Measurements from ENCODE around the gene ADAMTS8. TPM values are rescaled to one million over a fixed set of nuclear protein-coding genes. Genes with fewer than 3 reads are reported as not detected.

Gene ADAMTS8, protein sequence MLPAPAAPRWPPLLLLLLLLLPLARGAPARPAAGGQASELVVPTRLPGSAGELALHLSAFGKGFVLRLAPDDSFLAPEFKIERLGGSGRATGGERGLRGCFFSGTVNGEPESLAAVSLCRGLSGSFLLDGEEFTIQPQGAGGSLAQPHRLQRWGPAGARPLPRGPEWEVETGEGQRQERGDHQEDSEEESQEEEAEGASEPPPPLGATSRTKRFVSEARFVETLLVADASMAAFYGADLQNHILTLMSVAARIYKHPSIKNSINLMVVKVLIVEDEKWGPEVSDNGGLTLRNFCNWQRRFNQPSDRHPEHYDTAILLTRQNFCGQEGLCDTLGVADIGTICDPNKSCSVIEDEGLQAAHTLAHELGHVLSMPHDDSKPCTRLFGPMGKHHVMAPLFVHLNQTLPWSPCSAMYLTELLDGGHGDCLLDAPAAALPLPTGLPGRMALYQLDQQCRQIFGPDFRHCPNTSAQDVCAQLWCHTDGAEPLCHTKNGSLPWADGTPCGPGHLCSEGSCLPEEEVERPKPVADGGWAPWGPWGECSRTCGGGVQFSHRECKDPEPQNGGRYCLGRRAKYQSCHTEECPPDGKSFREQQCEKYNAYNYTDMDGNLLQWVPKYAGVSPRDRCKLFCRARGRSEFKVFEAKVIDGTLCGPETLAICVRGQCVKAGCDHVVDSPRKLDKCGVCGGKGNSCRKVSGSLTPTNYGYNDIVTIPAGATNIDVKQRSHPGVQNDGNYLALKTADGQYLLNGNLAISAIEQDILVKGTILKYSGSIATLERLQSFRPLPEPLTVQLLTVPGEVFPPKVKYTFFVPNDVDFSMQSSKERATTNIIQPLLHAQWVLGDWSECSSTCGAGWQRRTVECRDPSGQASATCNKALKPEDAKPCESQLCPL
- total RNA-seq: 39.1 TPM
- long read RNA-seq, full-length matches to known transcripts: 105 of 137 reads
- long read RNA-seq, partial matches to known transcripts: 18 of 137 reads
- long read RNA-seq, other reads (novel, unspliced or antisense): 14 of 137 reads

DNA sequence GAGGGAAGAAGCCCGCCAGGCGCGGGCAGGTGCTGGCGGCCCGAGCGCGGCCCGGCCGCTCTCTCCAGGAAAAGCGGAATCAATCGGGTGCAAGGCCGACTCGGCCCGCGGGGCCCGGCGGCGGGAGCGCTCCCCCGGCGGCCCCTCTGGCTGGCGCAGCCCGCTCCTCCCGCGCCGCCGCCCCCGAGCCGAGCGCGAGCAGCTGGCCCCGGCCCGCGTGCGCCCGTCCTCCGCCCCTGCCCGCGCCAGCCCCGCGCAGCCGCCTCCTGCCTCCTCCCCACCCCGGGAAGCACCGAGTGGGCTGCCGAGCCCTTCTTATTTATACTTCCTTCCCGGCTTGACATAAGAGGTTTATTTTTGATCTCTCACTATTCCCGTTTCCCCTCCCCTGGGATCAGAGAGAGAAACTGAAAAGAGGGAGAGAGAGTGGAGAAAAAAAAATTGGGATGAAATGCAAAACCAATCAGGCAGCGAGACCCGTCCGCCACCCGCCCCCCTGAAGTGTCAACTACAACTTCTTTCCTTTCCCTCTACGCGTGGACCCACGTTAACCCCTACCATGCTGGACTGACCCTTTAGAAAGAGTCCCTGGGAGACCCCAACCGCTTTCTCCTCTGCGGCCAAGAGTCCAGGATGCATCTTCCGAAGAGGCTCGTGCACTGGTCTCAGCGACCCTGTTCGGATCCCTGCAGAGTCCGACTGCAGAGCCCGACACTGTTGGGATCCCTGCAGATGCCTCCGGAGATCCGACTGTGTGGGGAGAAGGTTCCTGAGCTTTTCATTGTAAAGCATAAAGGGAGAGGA is at the start of gene ADAMTS8:
Gene ADAMTS8 (minus strand): TSS at position 294 of the 804 bp plus-strand sequence. CDS start 323 bp downstream, outside the sequence.
- DNase-seq (peak; percentile 65), ATAC-seq (peak; percentile 13)
- peaks cover 5% of the 10 kb centered on the region for H3K4me1 ChIP-seq
- H3K9me3 ChIP-seq: no peaks in the 10 kb centered on the region
- TF ChIP-seq, protein P1, sequence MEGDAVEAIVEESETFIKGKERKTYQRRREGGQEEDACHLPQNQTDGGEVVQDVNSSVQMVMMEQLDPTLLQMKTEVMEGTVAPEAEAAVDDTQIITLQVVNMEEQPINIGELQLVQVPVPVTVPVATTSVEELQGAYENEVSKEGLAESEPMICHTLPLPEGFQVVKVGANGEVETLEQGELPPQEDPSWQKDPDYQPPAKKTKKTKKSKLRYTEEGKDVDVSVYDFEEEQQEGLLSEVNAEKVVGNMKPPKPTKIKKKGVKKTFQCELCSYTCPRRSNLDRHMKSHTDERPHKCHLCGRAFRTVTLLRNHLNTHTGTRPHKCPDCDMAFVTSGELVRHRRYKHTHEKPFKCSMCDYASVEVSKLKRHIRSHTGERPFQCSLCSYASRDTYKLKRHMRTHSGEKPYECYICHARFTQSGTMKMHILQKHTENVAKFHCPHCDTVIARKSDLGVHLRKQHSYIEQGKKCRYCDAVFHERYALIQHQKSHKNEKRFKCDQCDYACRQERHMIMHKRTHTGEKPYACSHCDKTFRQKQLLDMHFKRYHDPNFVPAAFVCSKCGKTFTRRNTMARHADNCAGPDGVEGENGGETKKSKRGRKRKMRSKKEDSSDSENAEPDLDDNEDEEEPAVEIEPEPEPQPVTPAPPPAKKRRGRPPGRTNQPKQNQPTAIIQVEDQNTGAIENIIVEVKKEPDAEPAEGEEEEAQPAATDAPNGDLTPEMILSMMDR (IDR thresholded peaks at IDR 0.05): no peak
- peak within 1 kb of the TSS; percentile 49 for H3K4me3 ChIP-seq
- peaks cover 29% of the 10 kb centered on the region for H3K27me3 ChIP-seq
- no peaks in the 10 kb centered on the region for H3K36me3 ChIP-seq
- intact Hi-C loops (cut with DNase I): loop anchor here (10.0 kb wide), 1 partner anchor 214 kb away; no protein-coding TSS in a partner anchor
- peak within 1 kb of the TSS; percentile 66 for H3K27ac ChIP-seq

DNA sequence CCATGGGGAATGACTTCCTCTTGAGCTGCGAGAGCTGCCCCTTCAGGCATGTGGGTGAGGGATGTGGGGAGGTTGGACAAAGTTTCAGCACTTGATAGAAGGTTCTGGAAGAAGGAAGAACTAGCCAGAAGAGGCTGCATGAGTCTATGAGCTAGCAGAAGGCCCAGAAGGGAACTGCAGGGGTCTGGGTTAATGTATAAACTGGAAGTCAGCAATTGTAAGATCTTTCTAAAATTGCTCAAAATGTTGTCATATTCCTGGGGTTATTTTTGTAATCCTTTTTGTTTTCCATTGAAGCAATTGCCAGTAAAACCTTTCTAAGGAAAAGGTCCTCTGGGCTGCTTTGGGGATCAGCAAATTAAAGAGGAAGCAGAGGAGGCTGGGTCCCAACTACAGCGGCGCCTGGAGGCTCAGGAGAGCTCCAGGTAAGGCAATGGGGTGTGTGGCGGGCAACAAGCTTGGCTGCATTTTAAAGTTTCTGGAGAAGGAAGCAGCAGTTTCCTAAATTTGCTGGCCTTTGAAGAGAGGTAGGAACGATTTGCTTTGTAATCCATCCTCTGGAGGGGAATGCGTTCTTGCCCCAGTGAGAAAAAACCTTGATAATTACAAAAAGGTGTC is 49.3 kb upstream of the ADAMTS8 start:
- Histone ChIP-seq H3K27me3 (no peaks in the 10 kb centered on the region), H3K4me1 (peaks cover 35% of the 10 kb centered on the region), H3K36me3 (no peaks in the 10 kb centered on the region), H3K9me3 (no peaks in the 10 kb centered on the region), H3K4me3 (no peak overlapping the region), H3K27ac (peak overlapping the region; percentile 71)
- intact Hi-C loops (cut with DNase I): no loop called here
- TF ChIP-seq, protein P1 (IDR thresholded peaks at IDR 0.05): no peak
- DNase-seq (no peak), ATAC-seq (no peak)

DNA sequence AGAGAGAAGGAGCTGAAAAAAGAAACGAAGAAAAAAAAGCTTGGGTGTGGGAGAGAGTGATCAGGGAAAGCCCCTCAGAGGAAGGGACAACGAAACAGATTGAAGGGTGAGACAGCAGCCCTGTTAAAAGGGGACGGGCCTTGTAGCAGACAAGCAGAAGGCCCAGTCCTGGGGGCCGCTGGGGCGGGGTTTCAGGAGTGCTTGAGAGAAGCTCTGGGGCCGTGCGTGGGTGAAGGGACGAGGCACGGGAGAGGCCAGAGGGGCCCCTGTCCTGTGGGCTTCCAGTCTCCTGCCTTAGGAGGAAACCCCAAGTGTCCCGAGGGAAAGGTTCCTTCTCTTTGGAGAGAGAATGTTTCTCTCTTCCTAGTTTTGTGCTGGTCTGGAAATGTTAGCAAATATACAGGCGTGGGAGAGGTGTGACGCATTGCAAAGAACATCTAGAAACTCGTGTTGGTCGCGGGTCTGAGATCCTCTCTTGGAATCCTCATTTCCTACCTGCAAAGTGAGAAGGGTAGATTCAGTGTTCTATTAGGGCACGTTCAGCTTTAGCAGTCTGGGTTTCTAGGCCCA is 48.6 kb upstream of the ADAMTS8 start:
- intact Hi-C loops (cut with DNase I): no loop called here
- ATAC-seq: no peak
- H3K36me3 ChIP-seq: peaks cover under 1% of the 10 kb centered on the region
- no peaks in the 10 kb centered on the region for H3K27me3 ChIP-seq
- no peaks in the 10 kb centered on the region for H3K9me3 ChIP-seq
- H3K4me1 ChIP-seq: peaks cover 35% of the 10 kb centered on the region
- TF ChIP-seq, protein P1 (IDR thresholded peaks at IDR 0.05): no peak
- H3K4me3 ChIP-seq: no peak overlapping the region
- DNase-seq: no peak
- H3K27ac ChIP-seq: peak overlapping the region; percentile 71

DNA sequence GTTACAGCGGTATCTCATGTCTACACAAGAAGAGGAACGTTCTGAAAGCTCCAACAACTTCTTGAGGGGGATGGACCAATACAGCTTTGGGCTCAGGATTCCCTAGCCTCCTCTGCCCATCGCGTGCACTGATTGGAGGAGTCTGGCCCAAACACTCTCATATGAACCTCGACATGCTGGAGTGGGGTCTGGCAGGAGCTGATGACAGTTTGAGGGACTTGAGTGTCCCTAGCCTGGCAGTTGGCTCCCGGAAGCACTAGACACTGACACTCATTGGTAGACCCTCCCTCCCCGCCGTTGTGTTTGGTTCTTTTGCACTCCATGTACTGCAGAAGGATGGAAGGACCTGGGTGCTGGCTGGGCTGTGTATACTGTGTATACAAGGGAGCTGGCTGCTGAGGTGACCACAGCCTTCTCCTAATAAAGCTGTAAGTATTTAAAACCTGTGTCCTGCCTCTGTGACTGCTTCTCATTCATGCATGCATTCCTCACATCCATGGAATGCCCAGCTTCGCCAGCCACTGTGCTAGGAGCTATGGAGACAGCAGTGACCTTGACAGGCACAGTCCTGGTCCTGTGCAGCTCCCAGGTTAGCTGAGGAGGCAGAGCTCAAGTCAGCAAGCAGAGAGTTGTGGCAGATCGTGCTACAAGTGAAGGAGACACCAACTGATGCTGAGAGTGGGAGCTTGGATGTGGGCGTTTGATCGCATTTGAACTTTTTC is 48.0 kb upstream of the ADAMTS8 start:
- Histone ChIP-seq H3K4me1 (peaks cover 35% of the 10 kb centered on the region), H3K36me3 (peaks cover 7% of the 10 kb centered on the region), H3K27me3 (no peaks in the 10 kb centered on the region), H3K4me3 (no peak overlapping the region), H3K27ac (peak overlapping the region; percentile 71), H3K9me3 (no peaks in the 10 kb centered on the region)
- DNase-seq: no peak
- peak; percentile 13 for ATAC-seq
- intact Hi-C loops (cut with DNase I): no loop called here
- TF ChIP-seq, protein P1 (IDR thresholded peaks at IDR 0.05): no peak
